A673 (cell line): Measurements from ENCODE around the gene CELF4.

Experiments used
- CTCF ChIP-seq: fragments of 300-800, 200-600 bp; sonication (generic); conservative IDR thresholded peaks from 2 replicates; pipeline ENCODE4 v1.5.1; 2017; ENCODE audit warnings: low read depth, mild to moderate bottlenecking, antibody characterized with exemption, low read length, moderate library complexity, mixed read lengths
- EZH2 ChIP-seq: fragments of 200-600 bp; sonication (generic); IDR thresholded peaks from 2 replicates; pipeline ENCODE4 v1.6.1; 2017; ENCODE audit warnings: borderline replicate concordance, low read depth, mild to moderate bottlenecking, mixed read lengths, antibody characterized with exemption, low read length; ENCODE audit not compliant: poor library complexity, severe bottlenecking

GRCh38 chr18:37249895-37250618 lies 315.5 kb downstream of the CELF4 start:
- no peak for TF ChIP-seq CTCF
- no peak for TF ChIP-seq EZH2
